ENCODE results near the gene ZMYM3. TPM values are rescaled to one million over a fixed set of nuclear protein-coding genes. Genes with fewer than 3 reads are reported as not detected.

Gene ZMYM3
- total and polyA plus RNA-seq, 2 donors (not counting 1 experiment from before 2014, with no cell fraction given) = 21.8 to 40.6 TPM

GRCh38 chrX:71221145-71221544, 32.8 kb downstream of the ZMYM3 start:
- Histone ChIP-seq H3K9ac (ENCODE audit: low read length) (no peak overlapping the region), H3K9me3 (ENCODE audit: control extremely low read depth in 1 of 3, control insufficient read depth in 2 of 3, insufficient read depth in 1 of 3, low read length in 2 of 3) (no peaks in the 10 kb centered on the region), H3K4me1 (ENCODE audit: control insufficient read depth in 2 of 2, insufficient read depth in 2 of 2, low read length in 2 of 2) (no peaks in the 10 kb centered on the region), H3K27ac (ENCODE audit: low read length in 2 of 2) (no peak overlapping the region), H3K27me3 (replicated peaks in 1 of 4; ENCODE audit: control extremely low read depth in 1 of 4, control insufficient read depth in 3 of 4, insufficient read depth in 4 of 4, low read length in 3 of 4) (no peaks in the 10 kb centered on the region), H3K4me2 (replicated peaks; ENCODE audit: low read depth, low read length, poor library complexity, severe bottlenecking) (no peak overlapping the region), H2AFZ (ENCODE audit: insufficient read depth, low read depth, low read length, poor library complexity, severe bottlenecking) (no peak overlapping the region), H3K4me3 (ENCODE audit: control extremely low read depth in 1 of 5, extremely low read depth in 1 of 5, insufficient read depth in 1 of 5, low read depth in 2 of 5, low read length in 4 of 5) (no peak overlapping the region), H4K20me1 (ENCODE audit: control insufficient read depth, insufficient read depth, low read length, poor library complexity, severe bottlenecking) (no peaks in the 10 kb centered on the region), H3K36me3 (replicated peaks in 1 of 2; ENCODE audit: control extremely low read depth in 1 of 2, control insufficient read depth in 1 of 2, extremely low read depth in 1 of 2, insufficient read depth in 2 of 2, low read length in 1 of 2) (no peaks in the 10 kb centered on the region), H3K79me2 (ENCODE audit: control insufficient read depth, insufficient read depth, low read length) (no peaks in the 10 kb centered on the region)
- Mint-ChIP-seq H3K27me3 (no peaks in the 10 kb centered on the region), H3K4me1 (no peaks in the 10 kb centered on the region), H3K9me3 (ENCODE audit: insufficient read depth) (no peaks in the 10 kb centered on the region), H3K4me3 (no peak overlapping the region), H3K27ac (no peak overlapping the region)
- ChIA-PET CTCF (interaction anchor here (0.6 kb wide), 1 partner anchor 9 kb away, joined by 5 read pairs; no protein-coding TSS in a partner anchor), POLR2A (no interaction called here)
- DNase-seq = no peak
- intact Hi-C loops (cut with micrococcal nuclease) = no loop called here
- no peak for ATAC-seq (ENCODE audit: low read depth)
- 100% methylated on average over 1 of the region's 1 CpG for WGBS (ENCODE audit: insufficient coverage)
- TF ChIP-seq EZH2 (IDR thresholded peaks at IDR 0.05; ENCODE audit: borderline replicate concordance, insufficient read depth, low read depth, low read length, poor library complexity, severe bottlenecking) = no peak
- TF ChIP-seq, protein P1, sequence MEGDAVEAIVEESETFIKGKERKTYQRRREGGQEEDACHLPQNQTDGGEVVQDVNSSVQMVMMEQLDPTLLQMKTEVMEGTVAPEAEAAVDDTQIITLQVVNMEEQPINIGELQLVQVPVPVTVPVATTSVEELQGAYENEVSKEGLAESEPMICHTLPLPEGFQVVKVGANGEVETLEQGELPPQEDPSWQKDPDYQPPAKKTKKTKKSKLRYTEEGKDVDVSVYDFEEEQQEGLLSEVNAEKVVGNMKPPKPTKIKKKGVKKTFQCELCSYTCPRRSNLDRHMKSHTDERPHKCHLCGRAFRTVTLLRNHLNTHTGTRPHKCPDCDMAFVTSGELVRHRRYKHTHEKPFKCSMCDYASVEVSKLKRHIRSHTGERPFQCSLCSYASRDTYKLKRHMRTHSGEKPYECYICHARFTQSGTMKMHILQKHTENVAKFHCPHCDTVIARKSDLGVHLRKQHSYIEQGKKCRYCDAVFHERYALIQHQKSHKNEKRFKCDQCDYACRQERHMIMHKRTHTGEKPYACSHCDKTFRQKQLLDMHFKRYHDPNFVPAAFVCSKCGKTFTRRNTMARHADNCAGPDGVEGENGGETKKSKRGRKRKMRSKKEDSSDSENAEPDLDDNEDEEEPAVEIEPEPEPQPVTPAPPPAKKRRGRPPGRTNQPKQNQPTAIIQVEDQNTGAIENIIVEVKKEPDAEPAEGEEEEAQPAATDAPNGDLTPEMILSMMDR (IDR thresholded peaks at IDR 0.05) = no peak

DNA sequence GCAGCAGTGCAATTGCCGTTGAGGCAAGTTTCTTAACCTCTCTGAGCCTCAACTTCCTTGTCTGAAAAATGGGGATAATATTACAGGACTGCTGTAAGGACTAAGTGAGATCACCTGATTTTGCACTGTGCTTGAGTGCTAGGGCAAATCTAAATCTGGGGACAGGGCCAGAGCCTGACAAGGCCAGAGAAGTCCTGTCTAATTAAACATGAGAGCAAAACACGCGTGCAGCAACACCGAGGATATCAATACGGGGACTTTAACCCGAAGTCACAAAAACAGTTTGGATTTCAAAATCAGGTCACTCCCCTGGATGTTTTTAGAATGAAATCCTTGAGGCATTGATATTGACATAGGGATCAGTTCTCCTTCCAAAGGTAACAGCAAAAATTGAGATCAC, 36.6 kb downstream of the ZMYM3 start:
- Mint-ChIP-seq H3K9me3 (ENCODE audit: insufficient read depth) (no peaks in the 10 kb centered on the region), H3K4me3 (no peak overlapping the region), H3K27ac (no peak overlapping the region), H3K27me3 (peaks cover 11% of the 10 kb centered on the region), H3K4me1 (no peaks in the 10 kb centered on the region)
- Histone ChIP-seq H3K4me3 (ENCODE audit: control extremely low read depth in 1 of 5, extremely low read depth in 1 of 5, insufficient read depth in 1 of 5, low read depth in 2 of 5, low read length in 4 of 5) (no peak overlapping the region), H2AFZ (ENCODE audit: insufficient read depth, low read depth, low read length, poor library complexity, severe bottlenecking) (no peak overlapping the region), H3K27me3 (replicated peaks in 1 of 4; ENCODE audit: control extremely low read depth in 1 of 4, control insufficient read depth in 3 of 4, insufficient read depth in 4 of 4, low read length in 3 of 4) (no peaks in the 10 kb centered on the region), H4K20me1 (ENCODE audit: control insufficient read depth, insufficient read depth, low read length, poor library complexity, severe bottlenecking) (no peaks in the 10 kb centered on the region), H3K36me3 (replicated peaks in 1 of 2; ENCODE audit: control extremely low read depth in 1 of 2, control insufficient read depth in 1 of 2, extremely low read depth in 1 of 2, insufficient read depth in 2 of 2, low read length in 1 of 2) (no peaks in the 10 kb centered on the region), H3K79me2 (ENCODE audit: control insufficient read depth, insufficient read depth, low read length) (no peaks in the 10 kb centered on the region), H3K9me3 (ENCODE audit: control extremely low read depth in 1 of 3, control insufficient read depth in 2 of 3, insufficient read depth in 1 of 3, low read length in 2 of 3) (no peaks in the 10 kb centered on the region), H3K4me2 (replicated peaks; ENCODE audit: low read depth, low read length, poor library complexity, severe bottlenecking) (no peak overlapping the region), H3K27ac (ENCODE audit: low read length in 2 of 2) (no peak overlapping the region), H3K4me1 (ENCODE audit: control insufficient read depth in 2 of 2, insufficient read depth in 2 of 2, low read length in 2 of 2) (no peaks in the 10 kb centered on the region), H3K9ac (ENCODE audit: low read length) (no peak overlapping the region)
- intact Hi-C loops (cut with micrococcal nuclease) = no loop called here
- no CpG with 5 or more reads among the region's 6 CpGs for WGBS (ENCODE audit: insufficient coverage)
- TF ChIP-seq, protein P1 (IDR thresholded peaks at IDR 0.05) = no peak
- no peak for TF ChIP-seq EZH2 (IDR thresholded peaks at IDR 0.05; ENCODE audit: borderline replicate concordance, insufficient read depth, low read depth, low read length, poor library complexity, severe bottlenecking)
- ChIA-PET CTCF (no interaction called here), POLR2A (no interaction called here)
- no peak for DNase-seq
- no peak for ATAC-seq (ENCODE audit: low read depth)
